HG03575 (cell line): ENCODE measurements around the gene HIVEP3.

Source experiments
- ATAC-seq: cut with Tn5 transposase; IDR thresholded peaks from one replicate; pipeline ENCODE4 v1.9.1; 2021; ENCODE audit not compliant: unreplicated experiment, insufficient number of reproducible peaks, low FRiP score; ENCODE audit errors: extremely low read depth

The HIVEP3 gene

DNA sequence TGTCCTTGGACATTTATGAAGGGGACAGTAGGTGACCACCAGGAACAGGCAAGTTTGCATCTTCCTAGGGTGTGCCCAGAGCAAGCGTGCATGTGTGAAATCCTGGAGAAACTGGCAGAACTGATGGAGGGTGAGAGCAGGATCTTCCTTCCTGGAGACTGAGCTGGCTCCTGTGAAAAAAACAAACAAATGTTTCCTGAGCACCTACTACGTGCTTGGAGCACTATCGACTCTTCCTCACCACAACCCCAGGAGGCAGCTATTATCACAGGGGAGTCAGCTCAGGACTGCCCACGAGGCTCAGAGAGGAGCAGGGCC lies 432.7 kb downstream of the HIVEP3 start:
- ATAC-seq: no peak

- no peak for ATAC-seq
Measured at GRCh38 chr1:41485605-41486004, 433.1 kb downstream of the HIVEP3 start.

DNA sequence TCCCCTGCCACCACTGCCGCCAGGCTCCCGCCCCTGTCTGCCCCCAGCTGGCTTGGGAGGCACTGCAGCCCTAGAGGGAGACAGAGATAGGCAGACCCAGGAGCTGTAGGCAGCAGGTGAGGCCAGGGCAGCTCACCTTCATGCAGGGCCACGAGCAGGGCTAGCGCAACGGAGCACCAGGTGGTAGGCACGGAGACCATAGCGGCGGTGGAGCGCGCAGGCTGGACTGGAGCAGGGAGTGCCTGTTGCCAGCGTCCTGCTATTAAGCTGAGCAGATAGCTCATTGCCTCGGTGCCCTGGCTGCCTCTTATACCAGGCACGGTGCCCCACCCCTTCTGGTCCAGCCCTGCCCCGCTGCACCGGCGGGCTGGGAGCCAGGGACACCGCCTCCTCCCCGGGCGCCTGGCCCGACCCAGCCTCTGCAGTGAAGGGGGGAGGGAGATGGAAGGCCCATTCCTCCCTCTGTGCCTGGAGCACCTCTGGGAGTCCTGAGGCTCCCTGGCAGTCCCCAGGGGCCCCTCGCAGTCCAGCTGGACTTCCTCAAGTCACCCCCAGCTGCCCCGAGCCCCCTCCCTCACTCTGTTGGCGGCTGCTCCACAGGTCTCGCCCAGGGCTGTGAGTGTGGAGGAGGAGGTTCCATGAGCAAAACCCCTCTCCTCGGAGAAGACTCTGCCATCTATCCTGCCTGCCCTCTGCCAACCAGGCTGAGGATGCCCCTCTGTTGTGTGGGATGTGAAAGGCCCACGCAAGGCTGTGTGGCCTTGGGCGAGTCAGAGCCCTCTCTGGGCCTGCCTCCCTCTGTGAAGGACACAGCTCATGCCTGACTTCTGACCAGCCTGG lies 434.1 kb downstream of the HIVEP3 start, which contains the start of gene EDN2:
Gene EDN2 (minus strand): TSS at position 282 of the 840 bp plus-strand sequence. CDS start 82 bp downstream, at position 200.
- ATAC-seq: no peak

DNA sequence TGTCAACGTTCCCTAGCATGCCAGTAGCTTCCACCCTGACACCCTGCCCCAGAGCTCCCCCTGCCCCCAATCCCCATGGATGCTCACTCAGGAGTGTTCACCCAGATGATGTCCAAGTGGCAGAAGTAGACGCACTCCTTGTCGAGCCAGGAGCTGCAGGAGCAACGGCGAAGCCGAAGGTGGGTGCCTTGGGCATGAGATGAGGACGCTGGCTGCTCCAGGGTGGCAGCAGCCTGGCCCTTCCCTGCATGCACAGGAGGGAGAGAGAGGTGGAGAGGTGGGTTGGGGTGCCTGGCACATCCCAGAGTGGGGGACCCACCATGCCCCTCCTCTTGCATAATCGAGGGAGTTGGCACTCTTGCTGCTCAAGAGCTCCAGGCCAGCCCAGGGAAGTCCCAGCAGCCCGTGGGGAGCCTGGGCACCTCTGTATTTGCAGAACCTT lies 434.7 kb downstream of the HIVEP3 start:
- ATAC-seq: no peak

GRCh38 chr1:41483001-41483850 lies 435.5 kb downstream of the HIVEP3 start:
- ATAC-seq: no peak

DNA sequence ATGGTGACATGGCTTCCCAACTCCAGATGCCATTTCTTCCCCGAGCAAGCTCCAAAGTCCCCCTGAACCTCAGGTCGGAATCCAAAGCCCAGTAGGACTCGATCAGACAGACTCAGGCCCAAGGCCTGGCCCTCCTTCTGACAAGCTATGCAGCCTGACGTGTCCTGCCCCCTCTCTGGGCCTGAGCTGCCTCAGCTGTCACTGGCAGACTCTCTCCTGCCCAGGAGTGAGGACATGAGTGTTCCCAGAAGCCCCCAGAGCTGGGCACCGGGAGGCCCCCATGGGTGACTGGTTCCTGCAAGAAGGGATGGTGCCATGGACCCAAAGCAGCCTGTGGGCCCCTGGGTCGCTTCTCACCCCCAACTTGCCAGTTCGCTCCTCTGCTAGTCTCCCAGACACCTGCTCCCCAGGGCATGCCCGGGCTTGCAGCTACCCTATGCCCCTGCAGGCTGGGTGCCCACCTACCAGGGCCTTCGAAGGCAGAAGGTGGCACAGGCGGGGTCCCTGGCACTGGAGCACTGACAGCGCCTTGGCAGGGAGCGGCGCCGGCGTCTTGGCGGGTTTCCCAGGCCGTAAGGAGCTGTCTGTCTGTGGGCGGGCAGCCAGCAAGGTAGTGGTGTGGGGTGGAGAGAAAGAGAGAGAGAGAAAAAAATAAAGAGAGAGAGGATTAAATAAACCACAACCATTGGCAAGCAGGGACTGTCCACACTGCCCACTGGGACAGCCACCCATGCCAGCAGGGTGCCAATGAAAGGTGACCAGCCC lies 436.5 kb downstream of the HIVEP3 start:
- ATAC-seq: no peak

DNA sequence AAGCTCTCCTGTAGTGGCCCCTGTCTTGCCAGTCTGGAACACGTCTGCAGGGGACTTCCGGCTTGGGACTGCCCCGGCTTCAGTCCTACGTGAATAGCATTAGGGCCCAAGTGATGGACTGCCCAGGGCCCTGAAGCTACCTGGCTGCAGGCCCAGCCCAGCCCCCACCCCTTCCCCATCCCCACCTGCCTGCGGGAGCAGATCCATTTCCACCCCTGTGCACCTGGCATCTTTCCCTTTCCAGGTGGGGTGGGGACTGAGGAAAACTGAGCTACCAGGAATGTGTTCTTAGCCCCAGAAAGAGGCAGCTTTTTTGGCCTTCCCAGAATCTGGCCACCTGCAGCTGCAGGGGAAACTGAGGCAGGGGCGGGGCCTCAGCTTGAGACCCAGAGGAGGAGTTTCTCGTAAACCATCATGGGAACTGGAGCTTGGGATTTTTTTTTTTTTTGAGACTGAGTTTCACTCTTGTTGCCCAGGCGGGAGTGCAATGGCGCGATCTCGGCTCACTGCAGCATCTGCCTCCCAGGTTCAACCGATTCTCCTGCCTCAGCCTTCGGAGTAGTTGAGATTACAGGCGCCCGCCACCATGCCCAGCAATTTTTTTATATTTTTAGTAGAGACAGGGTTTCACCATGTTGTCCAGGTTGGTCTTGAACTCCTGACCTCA lies 437.5 kb downstream of the HIVEP3 start:
- no peak for ATAC-seq

DNA sequence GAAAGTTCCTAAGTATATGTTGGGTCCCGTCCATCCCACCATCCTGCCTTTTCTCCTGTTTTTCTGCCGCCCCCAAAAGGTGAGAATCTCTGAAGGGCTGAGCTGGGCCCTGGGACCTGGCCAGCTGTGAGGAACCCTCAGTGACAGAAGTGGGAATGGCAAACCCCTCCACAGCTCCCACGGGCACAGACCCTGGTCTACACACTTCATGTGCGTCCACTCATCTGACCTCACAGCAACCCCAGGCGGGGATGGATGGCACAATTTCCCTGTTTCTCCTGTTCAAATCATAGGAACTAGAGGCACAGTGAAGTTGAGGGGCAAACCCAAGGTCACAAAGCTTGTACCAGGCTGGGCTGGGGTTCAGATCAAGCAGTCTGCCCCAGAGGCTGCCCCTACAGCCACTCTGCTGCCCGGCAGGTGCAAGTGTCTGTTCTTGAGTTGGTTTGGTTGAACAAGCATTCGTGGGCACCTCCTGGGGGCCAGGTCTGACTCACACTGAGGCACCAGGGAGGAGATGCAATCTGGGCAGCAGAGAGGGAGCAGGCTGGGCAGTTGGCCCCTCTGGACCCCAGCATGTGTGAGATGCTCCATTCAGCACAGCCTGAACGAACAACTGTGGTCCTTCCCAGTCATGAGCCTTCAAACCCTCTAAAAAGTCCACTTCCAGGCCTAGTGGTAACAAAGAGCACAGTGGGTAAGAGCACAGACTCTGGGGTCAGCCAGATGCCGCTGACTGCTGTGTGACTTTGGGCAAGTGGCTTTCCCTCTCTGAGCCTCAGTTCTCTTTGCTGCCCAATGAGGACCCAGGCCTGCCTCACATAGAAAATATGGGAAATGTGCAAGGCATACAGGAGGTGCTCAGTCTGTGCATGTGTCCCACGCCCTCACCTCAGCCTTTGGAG lies 438.3 kb downstream of the HIVEP3 start:
- ATAC-seq: no peak

DNA sequence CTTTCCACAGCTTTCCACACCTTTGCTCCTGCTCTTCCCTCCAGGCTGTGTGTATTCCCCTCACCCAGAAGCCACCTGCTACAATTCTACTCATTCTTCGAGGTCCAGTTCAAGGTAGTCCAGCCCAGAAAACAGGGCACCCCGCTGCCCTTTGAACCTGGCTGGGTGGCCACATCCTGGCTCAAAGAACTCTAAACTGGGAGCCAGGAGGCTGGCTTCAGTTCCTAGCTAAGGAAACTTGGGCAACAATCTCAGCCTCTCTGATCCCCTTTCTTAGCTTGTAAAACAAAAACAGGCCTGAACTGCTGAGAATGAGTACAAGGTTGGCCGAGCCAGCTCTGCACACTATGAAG lies 438.9 kb downstream of the HIVEP3 start:
- ATAC-seq: no peak

DNA sequence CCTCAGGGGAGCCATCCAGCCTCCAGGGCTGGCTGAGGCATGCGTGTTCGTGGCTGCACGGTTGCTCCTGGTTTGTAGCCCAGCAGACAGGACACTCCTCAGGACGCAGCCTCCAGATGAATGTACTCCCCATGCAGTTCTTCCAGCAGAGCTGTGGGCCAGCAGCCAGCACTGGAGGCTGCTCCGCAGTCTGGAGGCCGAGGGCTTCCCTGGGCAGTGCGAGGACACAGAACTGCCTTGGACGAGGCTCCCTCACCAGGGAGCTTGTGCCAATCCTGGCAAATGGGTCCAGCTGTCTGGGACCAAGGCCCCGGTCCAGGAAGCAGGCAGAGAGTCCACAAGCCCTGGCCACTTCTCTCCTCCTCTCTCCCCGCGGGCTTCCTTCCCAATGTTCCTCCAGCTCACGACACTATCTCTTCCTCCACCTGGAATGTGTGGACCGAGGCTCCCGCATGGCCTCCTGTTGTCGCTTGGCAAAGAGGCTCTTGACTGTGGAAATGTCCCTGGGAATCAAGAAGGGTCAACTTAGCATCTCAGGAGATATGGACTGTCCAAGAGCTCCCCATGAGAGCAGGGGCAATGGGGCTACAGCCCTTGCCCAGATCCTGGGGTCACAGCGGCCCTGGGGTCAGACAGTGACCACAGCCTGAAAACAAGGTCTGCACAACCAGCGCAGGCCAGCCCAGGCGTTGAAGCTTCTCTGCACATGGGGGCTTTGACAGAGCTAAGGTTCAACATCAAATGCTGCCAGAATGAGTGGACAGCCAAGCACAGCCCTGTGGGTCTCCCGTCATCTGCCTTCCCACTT lies 439.5 kb downstream of the HIVEP3 start:
- no peak for ATAC-seq

DNA sequence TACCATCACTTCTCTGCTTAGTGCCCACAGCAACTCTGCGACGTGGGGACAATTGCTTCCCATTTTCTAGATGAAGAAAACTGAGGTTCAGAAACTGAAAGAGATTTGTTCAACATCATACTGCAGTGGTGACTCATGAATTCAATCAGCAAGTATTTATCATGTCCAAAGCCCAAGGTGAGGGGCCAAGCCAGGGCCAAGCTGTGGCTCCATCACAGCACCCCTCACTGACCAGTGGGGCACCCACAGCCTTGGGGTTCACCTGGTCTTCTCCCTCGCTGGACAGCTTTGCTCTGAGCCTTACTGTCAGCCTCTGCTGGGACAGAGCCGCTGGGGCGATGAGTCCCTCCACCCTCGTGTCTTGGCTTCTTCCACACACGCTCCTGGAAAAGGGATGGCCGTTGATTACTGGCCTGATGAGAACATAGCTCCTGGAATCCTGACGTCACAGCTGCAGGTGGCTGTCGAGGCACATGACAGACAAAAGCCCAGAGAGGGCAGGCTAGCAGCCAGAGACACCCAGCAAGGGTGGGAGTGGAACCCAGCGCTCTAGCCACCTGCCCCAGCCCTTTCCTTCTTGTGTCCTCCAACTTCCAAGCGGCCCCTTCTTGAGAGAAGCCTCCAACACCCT lies 440.5 kb downstream of the HIVEP3 start:
- no peak for ATAC-seq

- ATAC-seq: no peak
Measured at GRCh38 chr1:41476807-41477361, 441.8 kb downstream of the HIVEP3 start.

DNA sequence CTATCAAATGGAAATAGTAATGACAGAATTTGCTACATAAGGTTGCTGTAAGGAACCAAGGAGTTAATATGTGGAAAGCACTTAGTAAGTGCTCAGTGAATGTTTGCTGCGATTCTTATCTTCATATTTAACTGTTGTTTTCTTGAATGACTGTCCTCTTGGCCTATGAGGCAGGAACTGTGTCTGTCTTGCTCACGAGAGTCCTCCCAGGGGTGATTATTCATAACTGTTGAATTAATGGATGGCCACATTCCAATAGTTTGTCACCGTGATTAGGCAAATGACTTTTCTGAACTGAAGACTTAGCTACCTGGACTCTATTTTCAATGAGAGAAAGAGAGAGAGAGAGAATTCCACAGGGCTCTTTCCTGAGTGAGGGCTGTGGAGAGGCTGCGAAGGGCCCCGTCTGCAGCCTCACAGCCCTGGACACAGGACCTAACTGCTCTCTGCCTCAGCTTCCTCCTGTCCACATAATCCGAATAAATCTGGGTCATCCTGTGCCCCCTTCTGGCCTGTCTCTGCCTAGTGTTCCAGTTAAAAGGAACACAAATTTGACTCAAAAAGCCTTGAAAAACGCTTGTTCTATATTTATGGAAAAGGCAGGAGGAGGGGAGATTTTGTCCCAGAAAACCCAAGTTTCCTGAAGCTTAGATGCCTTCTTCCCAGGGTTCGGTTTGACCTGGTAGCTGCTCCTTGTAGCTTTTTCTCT lies 442.7 kb downstream of the HIVEP3 start:
- ATAC-seq: no peak

- ATAC-seq: no peak
Measured at GRCh38 chr1:41475346-41475745, 443.4 kb downstream of the HIVEP3 start.

DNA sequence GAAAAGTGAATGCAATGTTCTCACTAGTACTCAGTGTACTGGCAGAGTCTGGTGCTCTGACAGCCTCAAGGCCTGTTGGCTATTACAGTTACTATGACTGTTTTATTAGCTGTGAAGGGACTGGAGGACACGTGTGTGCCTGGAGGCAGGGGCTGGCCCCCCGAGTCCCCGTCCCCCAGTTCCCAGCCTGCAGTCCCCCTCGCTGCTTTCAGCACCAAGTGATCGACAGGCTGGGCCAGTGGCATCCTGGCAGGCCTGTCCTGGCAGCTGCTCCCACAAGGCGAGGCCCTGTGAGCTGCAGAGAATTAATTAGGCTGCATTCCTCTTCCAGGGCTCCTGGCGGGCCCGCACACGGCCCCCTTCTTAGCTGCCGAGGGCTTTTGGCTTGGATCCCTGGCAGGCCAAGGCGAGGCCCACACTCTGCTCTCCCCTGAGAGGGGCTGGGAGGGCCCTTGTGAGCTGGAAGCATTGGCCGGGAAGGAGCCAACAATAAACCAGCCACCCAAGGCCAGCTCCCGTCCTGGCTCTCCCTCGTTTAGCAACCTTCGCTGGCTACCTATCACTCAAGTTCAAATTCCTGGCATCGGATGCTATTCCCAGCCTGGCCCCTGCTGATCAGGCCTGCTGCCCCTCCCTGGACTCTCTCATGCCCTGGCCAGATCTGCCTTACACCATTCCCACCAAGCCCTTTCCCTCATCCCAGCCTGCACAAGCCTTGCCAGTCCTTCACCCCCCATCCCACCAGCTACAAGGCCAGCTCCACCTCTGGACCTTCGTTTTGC lies 444.0 kb downstream of the HIVEP3 start:
- no peak for ATAC-seq
